NCI-H187 (cell line): ENCODE data around the gene ARHGAP44.
"Not testable (repeated sequence)": the region's sequence is repeated elsewhere in the genome, so short reads cannot be mapped to it uniquely, and the experiment has no call there.

Experiments
- DNase-seq, 2 experiments: peaks; one replicate each; lab custom pipeline; 2025; lab: John Stamatoyannopoulos, UW

Gene ARHGAP44

DNA sequence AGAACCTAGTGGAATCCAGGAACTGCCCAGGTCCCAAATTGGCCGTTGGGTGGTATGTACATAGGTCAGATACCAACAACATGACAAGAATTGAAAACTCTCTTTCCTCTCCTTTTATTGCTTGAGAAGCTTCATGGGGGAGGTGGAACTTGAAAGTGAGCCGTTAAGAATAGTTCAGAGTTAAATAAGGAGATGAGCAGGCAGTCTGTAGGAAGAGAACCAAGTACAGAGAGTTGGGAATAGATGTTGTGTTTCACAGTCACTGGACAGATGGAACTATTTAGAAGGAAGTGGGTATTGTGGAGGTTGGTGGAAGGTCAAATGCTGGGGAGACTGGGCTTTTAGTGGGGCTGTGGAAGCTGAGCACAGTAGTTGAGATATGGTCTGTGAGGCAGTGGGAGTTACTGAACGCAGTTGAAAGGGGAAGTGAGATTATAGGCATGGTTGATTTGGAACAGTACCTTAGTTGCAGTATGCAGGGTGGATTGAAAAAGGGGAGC is 26.4 kb downstream of the ARHGAP44 start:
- DNase-seq: no peak

GRCh38 chr17:12821376-12821940 is 32.2 kb downstream of the ARHGAP44 start:
- DNase-seq: no peak

DNA sequence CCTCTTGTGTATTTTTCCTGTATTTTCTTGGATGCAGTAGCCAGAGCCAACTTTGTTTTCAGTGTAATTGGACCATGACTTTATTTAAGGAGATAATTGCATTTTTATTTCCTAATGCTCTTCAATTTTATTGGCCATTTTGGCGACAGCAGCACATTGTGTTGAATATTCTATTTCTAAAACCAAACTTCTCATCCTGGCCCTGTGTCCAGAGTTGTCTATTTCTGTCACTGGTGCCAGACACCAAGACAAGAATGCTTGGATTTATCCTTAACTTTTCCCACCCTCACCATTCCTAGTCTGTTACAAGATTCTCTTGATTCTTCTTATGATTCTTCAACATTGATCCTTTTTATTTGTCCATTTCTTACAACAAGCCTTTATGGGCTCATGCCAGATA is 37.1 kb downstream of the ARHGAP44 start:
- no peak for DNase-seq

GRCh38 chr17:12830777-12831247 is 41.5 kb downstream of the ARHGAP44 start:
- DNase-seq: no peak

DNA sequence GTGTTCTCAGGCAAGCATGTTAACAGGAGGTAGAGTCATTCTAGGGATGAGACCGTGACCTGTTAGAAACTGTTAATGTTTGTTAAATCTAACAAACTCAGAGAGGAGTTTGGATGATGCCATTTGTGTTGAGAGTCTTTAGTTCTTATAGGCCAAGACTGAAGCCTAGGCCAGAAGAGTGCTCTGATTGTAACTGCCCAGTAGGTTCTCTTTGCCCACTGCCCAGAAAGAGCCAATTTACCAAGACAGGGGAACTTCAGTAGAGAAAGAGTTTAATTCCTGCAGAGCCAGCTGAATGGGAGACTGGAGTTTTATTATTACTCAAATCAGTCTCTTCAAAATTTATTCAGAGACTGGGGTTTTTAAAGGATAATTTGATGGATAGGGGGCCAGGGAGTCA is 42.5 kb downstream of the ARHGAP44 start:
- no peak for DNase-seq

DNA sequence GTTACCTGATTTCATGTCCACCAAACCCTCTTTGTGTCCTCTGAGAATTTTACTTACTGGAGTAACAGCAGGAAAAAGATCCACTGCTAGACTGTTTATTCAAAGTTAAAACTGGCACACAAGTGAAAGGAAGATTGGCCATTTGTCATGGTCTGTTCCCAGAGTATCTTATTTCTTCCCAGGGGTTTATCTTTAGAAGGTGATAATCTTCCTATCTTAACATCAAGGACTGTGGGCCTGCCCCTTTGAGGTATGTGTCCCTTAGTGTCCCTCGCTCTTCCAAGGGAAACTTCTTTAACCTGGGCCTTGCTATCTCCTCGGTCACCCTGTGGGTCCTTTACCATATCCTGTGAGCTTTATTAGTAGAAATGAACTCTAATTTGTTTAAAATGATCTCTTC is 49.7 kb downstream of the ARHGAP44 start:
- DNase-seq: no peak

DNA sequence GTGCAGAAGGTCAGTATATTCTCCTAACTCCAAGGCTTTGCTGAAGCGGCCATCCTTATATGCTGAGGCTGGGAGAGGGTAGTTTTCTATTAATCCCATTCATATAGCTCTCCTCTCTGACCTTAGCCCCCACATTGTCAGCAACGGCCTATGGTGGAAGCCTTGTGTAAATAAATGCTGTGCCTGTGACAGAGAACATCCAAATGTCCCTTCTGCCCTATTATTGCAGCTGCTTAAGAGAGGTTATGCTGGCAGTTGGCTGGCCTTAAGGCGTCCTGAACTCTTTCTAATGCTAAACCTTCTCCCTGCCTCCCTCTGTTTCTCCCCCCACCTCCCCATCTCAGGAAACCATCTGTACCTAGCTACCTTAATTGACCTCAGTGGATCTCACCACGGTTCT is 53.6 kb downstream of the ARHGAP44 start:
- DNase-seq: no peak

- no peak for DNase-seq
These were observed 61.7 kb downstream of the ARHGAP44 start for GRCh38 chr17:12850996-12851395.

DNA sequence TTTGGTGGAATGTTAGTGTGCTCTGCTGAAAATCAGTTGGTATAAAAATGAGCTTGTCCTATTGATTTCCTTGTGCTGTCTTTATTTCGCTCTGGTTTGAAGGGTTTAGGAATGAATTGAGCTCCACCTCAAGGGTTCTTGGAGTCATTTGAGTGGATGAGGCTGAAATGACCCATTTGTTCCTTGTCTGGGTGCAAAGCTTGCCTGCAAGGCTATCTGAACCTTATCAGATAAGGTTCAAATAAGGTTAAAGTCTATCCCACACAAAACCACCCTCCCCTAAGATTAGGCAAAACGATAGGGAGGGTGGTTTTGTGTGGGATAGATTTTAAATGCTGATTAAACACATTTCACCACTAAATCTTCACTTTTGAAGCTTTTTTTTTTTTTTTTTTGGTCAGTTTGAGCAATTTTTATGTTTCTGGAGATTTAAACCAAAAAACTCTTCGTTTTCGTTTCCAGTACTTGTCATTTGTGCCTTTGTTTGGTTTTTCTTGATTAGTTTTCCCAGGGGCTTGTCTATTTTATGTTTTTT is 62.7 kb downstream of the ARHGAP44 start:
- no peak for DNase-seq

GRCh38 chr17:12853921-12854320 is 64.6 kb downstream of the ARHGAP44 start:
- DNase-seq: no peak

GRCh38 chr17:12856416-12856815 is 67.1 kb downstream of the ARHGAP44 start:
- DNase-seq: no peak

DNA sequence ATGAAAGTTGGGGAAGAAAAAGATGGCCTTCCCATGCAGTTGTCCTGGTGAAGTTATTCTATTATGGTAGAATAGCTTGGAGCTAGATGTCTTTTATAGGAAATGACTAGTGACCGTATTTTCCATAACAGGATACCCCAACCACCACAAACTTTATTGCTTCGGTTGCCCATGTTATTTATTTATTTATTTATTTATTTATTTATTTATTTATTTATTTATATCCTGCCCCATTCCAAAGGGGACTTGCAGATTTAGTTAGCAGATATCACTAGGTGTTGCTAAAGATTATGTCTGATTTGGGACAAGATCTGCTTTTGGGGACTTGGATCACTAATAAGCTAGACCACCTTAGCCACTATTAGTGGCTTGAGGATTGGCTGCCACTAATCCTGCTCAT is 68.3 kb downstream of the ARHGAP44 start:
- no peak for DNase-seq

- no peak for DNase-seq
These were observed 70.2 kb downstream of the ARHGAP44 start for GRCh38 chr17:12859520-12859919.

DNA sequence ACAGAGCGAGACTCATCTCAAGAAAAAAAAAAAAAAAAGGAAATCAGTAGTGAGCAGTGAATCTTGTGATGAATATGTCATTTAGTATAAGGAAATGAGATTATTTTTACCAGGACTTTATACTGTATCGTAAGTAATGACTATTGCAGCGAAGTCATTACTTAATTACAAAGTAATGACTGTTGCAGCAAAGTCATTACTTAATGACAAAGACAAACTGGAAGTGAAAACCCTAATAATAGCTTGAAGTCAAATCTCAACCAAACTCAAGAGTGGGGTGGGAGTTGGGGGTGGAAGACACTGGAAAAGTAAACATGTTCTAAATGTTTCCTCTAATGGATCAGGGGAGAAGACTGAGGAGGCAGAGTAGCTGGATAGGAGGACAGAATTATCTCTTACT is 76.5 kb downstream of the ARHGAP44 start:
- DNase-seq: no peak

DNA sequence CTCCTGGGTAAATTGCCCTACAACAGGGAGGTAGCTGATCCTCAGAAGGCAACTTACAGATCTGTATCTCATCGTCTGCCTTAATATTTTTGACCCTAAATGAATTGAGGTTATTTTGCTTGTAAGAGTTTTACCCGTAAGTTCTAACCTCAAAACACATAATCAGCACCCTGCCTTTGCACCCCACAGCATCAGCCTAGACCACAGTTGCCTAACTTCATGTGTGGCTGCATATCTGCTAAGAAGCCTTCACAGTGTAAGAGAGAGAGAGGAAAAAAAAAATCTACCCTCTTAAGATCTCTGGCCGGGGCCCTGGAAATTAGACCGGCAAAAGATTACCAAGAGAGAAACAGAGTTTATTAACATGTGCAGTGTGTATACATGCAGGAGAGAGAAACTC is 76.9 kb downstream of the ARHGAP44 start:
- no peak for DNase-seq

- no peak for DNase-seq
These were observed 78.4 kb downstream of the ARHGAP44 start for GRCh38 chr17:12867726-12868125.

- not testable (repeated sequence) for DNase-seq
These were observed 84.3 kb downstream of the ARHGAP44 start for GRCh38 chr17:12873415-12874125.

- no peak for DNase-seq
These were observed 88.8 kb downstream of the ARHGAP44 start for GRCh38 chr17:12877953-12878669.

GRCh38 chr17:12879096-12879495 is 89.8 kb downstream of the ARHGAP44 start:
- DNase-seq: not testable (repeated sequence)

DNA sequence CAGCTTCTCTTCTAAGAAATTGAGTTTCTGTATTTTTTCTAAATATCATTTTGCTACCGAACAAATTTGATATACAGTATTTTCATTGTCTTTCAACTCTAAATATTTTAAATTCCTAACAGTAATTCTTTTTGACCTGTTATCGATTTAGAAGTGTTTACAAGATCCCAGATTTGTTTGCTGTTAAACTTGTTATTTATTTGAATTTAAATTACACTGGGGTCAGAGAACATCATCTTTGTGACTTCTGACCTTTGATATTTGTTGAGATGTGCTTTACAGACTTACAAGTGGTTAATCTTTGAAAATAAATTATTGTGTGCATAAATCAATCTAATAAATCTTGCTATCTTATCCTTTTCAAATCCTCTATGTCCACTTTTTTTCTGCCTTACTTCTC is 94.2 kb downstream of the ARHGAP44 start:
- no peak for DNase-seq

GRCh38 chr17:12887088-12887487 is 97.8 kb downstream of the ARHGAP44 start:
- DNase-seq: no peak

DNA sequence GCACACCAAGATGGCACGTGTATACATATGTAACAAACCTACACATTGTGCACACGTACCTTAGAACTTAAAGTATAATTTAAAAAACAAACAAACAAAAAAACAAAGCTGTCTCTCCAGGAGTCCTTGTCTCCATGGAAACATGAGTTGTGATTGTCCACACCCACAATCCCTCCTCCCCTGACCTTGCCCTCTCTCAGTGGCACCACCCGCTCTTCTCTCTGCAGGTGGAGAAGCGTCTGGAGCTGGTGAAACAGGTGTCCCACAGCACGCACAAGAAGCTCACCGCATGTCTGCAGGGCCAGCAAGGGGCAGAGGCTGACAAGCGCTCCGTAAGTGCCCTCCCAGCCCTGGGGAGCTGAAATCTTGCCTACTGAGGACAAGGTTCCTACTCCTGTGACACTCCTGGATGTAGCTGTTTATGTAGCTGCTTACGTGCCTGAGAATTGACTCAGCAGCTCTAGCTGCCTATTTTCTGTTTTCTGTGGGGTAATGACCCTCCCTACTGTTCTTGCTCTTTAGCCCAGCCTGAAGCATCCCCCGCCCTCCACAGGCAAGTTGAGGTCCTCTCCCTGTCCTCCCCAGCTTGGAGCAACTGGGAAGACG is 107.0 kb downstream of the ARHGAP44 start:
- DNase-seq: no peak
